ENCODE measurements around the gene PSME3. TPM values are rescaled to one million over a fixed set of nuclear protein-coding genes. Genes with fewer than 3 reads are reported as not detected.

PSME3 gene
- total and polyA plus RNA-seq, 9 of the 15 experiments (the other 6 are each of a cell fraction or from before 2014, with no cell fraction given) = 31.2 to 275 (median 141) TPM

- TF ChIP-seq ZBTB40 (IDR thresholded peaks at IDR 0.05) (no peak), ZBTB40 (CRISPR knock-in tag; IDR thresholded peaks at IDR 0.05) (no peak), RAD51 (IDR thresholded peaks at IDR 0.05; ENCODE audit: borderline replicate concordance, low read depth) (no peak), ZNF707 (CRISPR knock-in tag; conservative IDR thresholded peaks at IDR 0.05) (no peak), E2F6 (IDR thresholded peaks at IDR 0.05; ENCODE audit: borderline replicate concordance in 1 of 2, extremely low read depth in 1 of 2, insufficient read depth in 1 of 2, insufficient read length in 1 of 2, low read depth in 1 of 2, low read length in 1 of 2, poor library complexity in 1 of 2, severe bottlenecking in 1 of 2) (no peak)
Measured at GRCh38 chr17:42852351-42852750, 19.2 kb downstream of the PSME3 start (continued).

All from K562 (cell line).